ENCODE results near the gene TSKU. TPM values are rescaled to one million over a fixed set of nuclear protein-coding genes. Genes with fewer than 3 reads are reported as not detected.

TSKU gene
- total RNA-seq, 1 donor = 23.5 TPM

DNA sequence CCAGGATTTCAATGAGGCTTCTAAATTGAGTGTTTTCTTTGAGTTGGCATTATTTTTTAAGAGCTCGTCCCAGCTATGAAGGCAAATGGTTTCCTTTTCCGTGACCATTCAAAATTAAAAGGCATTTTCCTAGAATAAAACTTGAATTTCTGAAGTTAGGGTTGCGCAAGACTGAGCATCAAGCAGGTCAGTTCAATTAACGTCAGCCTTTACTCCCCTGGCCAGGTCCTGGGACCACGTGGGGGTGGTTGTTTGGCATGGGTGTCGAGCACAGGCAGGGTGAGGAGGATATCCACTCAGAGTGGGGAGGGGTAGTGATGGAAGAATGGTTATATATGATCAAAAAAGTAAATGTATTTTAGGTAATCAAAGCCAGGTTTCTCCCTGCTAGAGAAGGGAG is 43.4 kb upstream of the TSKU start:
- Histone ChIP-seq H3K9me3 (ENCODE audit: low read depth, low read length) (no peaks in the 10 kb centered on the region), H3K4me2 (ENCODE audit: insufficient read depth, low read length) (no peak overlapping the region), H2AFZ (ENCODE audit: low read length) (no peak overlapping the region), H3K27me3 (ENCODE audit: insufficient read depth, low read length) (no peaks in the 10 kb centered on the region), H3K27ac (ENCODE audit: low read depth, low read length) (no peak overlapping the region), H3K4me3 (ENCODE audit: insufficient read depth, low read length) (no peak overlapping the region), H3K4me1 (ENCODE audit: insufficient read depth, low read length) (no peaks in the 10 kb centered on the region), H3K79me2 (ENCODE audit: insufficient read depth, low read length) (no peaks in the 10 kb centered on the region), H3K36me3 (ENCODE audit: insufficient read depth, low read length) (no peaks in the 10 kb centered on the region), H4K20me1 (ENCODE audit: insufficient read depth, low read length) (no peaks in the 10 kb centered on the region)
- TF ChIP-seq, protein P1, sequence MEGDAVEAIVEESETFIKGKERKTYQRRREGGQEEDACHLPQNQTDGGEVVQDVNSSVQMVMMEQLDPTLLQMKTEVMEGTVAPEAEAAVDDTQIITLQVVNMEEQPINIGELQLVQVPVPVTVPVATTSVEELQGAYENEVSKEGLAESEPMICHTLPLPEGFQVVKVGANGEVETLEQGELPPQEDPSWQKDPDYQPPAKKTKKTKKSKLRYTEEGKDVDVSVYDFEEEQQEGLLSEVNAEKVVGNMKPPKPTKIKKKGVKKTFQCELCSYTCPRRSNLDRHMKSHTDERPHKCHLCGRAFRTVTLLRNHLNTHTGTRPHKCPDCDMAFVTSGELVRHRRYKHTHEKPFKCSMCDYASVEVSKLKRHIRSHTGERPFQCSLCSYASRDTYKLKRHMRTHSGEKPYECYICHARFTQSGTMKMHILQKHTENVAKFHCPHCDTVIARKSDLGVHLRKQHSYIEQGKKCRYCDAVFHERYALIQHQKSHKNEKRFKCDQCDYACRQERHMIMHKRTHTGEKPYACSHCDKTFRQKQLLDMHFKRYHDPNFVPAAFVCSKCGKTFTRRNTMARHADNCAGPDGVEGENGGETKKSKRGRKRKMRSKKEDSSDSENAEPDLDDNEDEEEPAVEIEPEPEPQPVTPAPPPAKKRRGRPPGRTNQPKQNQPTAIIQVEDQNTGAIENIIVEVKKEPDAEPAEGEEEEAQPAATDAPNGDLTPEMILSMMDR (IDR thresholded peaks at IDR 0.05; ENCODE audit: extremely low read depth, low read depth, low read length) = no peak
- DNase-seq (ENCODE audit: insufficient read length, low spot score, missing footprints) = no peak

DNA sequence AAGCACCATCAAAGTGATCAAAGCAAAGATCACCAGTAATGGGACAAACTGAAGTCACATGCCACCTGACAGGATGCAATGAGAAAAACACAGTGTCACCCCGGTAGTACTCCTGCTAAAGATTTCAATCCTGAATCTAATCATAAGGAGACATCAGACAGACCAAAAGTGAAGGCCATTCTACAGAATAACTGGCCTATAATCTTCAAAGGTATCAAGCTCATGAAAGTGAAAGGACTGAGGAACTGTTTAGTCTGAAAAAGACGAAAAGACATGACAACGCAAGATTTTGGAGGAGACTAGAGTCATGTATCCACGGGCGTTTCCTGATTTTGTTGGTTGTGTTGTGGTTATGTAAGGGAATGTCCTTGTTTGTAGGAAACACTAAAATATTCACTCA is 42.4 kb upstream of the TSKU start:
- TF ChIP-seq, protein P1 (IDR thresholded peaks at IDR 0.05; ENCODE audit: extremely low read depth, low read depth, low read length) = no peak
- no peak for DNase-seq (ENCODE audit: insufficient read length, low spot score, missing footprints)

DNA sequence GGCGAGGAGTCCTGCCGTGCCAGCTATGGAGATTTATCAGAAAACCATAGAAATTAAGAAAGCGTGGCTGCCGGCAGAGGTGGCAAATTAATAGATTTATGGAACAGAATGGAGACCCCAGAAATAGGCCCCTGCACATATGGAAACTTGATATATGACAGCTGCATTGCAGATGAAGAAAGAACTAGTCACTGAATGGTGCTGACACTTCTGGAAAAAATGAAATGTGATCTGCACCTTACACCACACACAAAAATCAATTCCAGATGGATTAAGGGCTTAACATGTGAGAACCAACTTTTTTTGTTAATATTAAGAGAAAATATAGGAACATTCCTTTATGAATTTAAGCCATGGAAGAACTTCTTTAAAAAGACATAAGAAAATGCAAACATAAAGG is 40.3 kb upstream of the TSKU start:
- H3K36me3 ChIP-seq (ENCODE audit: insufficient read depth, low read length) = no peaks in the 10 kb centered on the region
- H3K27ac ChIP-seq (ENCODE audit: low read depth, low read length) = no peak overlapping the region
- no peak overlapping the region for H2AFZ ChIP-seq (ENCODE audit: low read length)
- H3K9me3 ChIP-seq (ENCODE audit: low read depth, low read length) = no peaks in the 10 kb centered on the region
- no peaks in the 10 kb centered on the region for H3K79me2 ChIP-seq (ENCODE audit: insufficient read depth, low read length)
- H3K4me3 ChIP-seq (ENCODE audit: insufficient read depth, low read length) = no peak overlapping the region
- TF ChIP-seq, protein P1 (IDR thresholded peaks at IDR 0.05; ENCODE audit: extremely low read depth, low read depth, low read length) = no peak
- no peak overlapping the region for H3K4me2 ChIP-seq (ENCODE audit: insufficient read depth, low read length)
- no peaks in the 10 kb centered on the region for H3K27me3 ChIP-seq (ENCODE audit: insufficient read depth, low read length)
- no peaks in the 10 kb centered on the region for H4K20me1 ChIP-seq (ENCODE audit: insufficient read depth, low read length)
- no peak for DNase-seq (ENCODE audit: insufficient read length, low spot score, missing footprints)
- no peaks in the 10 kb centered on the region for H3K4me1 ChIP-seq (ENCODE audit: insufficient read depth, low read length)

More for the DNA sequence above, 42.4 kb upstream of the TSKU start:
- Histone ChIP-seq H2AFZ (ENCODE audit: low read length) (no peak overlapping the region), H3K79me2 (ENCODE audit: insufficient read depth, low read length) (no peaks in the 10 kb centered on the region), H4K20me1 (ENCODE audit: insufficient read depth, low read length) (no peaks in the 10 kb centered on the region), H3K36me3 (ENCODE audit: insufficient read depth, low read length) (no peaks in the 10 kb centered on the region), H3K4me2 (ENCODE audit: insufficient read depth, low read length) (no peak overlapping the region), H3K27me3 (ENCODE audit: insufficient read depth, low read length) (no peaks in the 10 kb centered on the region), H3K4me1 (ENCODE audit: insufficient read depth, low read length) (no peaks in the 10 kb centered on the region), H3K4me3 (ENCODE audit: insufficient read depth, low read length) (no peak overlapping the region), H3K27ac (ENCODE audit: low read depth, low read length) (no peak overlapping the region), H3K9me3 (ENCODE audit: low read depth, low read length) (no peaks in the 10 kb centered on the region)

DNA sequence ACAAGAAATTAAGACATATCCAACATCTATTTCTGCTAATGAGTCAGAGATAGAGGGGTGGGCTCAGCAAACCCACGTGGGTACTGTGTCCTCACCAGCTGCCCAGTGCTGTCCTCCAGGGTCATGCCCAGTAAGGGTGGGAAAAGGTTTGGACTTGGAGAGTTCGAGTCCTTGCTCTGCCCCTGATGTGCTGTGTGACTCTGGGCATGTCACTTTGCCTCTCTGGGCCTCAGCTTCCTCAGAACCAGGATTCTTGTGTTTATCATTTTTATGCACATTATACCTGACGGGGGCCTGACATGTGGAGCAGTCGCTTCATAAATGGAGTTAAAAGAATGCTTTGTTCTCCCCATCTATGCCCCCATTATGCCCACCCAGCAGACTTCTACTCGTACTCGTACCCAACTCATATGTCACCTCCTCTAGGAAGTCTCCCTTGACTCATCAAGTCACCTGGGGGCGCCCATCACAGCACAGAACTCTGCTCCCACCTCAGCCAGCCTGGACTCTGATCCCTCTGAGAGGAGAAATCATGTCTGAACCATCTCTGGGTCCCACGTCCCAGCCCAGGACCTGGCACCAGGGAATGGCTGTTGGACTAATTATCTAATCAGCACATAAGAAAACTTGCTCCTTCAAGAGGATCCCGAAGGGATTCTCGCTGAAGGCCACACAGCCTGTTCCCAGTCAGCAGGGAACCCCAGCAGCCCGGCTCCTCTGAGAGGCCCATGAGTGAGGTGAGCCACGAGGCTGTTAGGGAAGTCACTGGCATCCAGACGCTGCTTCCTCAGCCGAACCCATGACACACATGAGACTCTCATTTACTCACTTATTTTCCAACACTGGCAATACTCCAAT is 38.7 kb upstream of the TSKU start:
- no peak overlapping the region for H3K4me2 ChIP-seq (ENCODE audit: insufficient read depth, low read length)
- no peak overlapping the region for H2AFZ ChIP-seq (ENCODE audit: low read length)
- DNase-seq (ENCODE audit: insufficient read length, low spot score, missing footprints) = no peak
- no peaks in the 10 kb centered on the region for H3K27me3 ChIP-seq (ENCODE audit: insufficient read depth, low read length)
- no peaks in the 10 kb centered on the region for H3K9me3 ChIP-seq (ENCODE audit: low read depth, low read length)
- no peak overlapping the region for H3K4me3 ChIP-seq (ENCODE audit: insufficient read depth, low read length)
- TF ChIP-seq, protein P1 (IDR thresholded peaks at IDR 0.05; ENCODE audit: extremely low read depth, low read depth, low read length) = no peak
- H3K4me1 ChIP-seq (ENCODE audit: insufficient read depth, low read length) = no peaks in the 10 kb centered on the region
- no peaks in the 10 kb centered on the region for H3K79me2 ChIP-seq (ENCODE audit: insufficient read depth, low read length)
- no peak overlapping the region for H3K27ac ChIP-seq (ENCODE audit: low read depth, low read length)
- H4K20me1 ChIP-seq (ENCODE audit: insufficient read depth, low read length) = no peaks in the 10 kb centered on the region
- no peaks in the 10 kb centered on the region for H3K36me3 ChIP-seq (ENCODE audit: insufficient read depth, low read length)
